ENCODE measurements around the gene MFSD6L. TPM values are rescaled to one million over a fixed set of nuclear protein-coding genes. Genes with fewer than 3 reads are reported as not detected.

The MFSD6L gene
- under 1 TPM in 1 of 2 donors, not detected in 1; under 0.01 TPM for total RNA-seq

GRCh38 chr17:8798846-8799569 lies at the start of gene MFSD6L:
MFSD6L (minus strand) TSS chr17:8799365; CDS start chr17:8799120, 245 bp downstream.

GRCh38 chr17:8758137-8758596 lies 41.0 kb downstream of the MFSD6L start, which contains the start of gene SPDYE4:
SPDYE4 (minus strand) TSS chr17:8758546; CDS start chr17:8758382, 164 bp downstream.

Other genes with a start within 250 kb of the MFSD6L start
- gene MYH10, start 168.6 kb downstream of the MFSD6L start, total RNA-seq = 10 to 100 TPM; 32.3 to 95.6 TPM
- gene CCDC42, start 54.5 kb downstream of the MFSD6L start, total RNA-seq = not detected
- not detected for gene SPDYE4, start 40.8 kb downstream of the MFSD6L start, total RNA-seq
- gene PIK3R6, start 68.3 kb upstream of the MFSD6L start, total RNA-seq = under 1 TPM in 1 of 2 donors, not detected in 1; 0.33 TPM
- under 1 TPM; 0.33 to 0.69 TPM for gene PIK3R5, start 166.3 kb upstream of the MFSD6L start, total RNA-seq
- under 1 TPM; 0.33 to 0.34 TPM for gene NTN1, start 222.1 kb upstream of the MFSD6L start, total RNA-seq